H1 (cell line): ENCODE data around the gene ZNF646. TPM values are rescaled to one million over a fixed set of nuclear protein-coding genes. Genes with fewer than 3 reads are reported as not detected.
A peak's percentile ranks its signal among the peaks of the same experiment; 100 is the strongest.

Experiments
- JUND ChIP-seq: IDR thresholded peaks from 2 replicates; pipeline ENCODE4 v1.6.1; 2011; ENCODE audit warnings: mild to moderate bottlenecking, improper control_type of control experiment, low read length
- POLR2AphosphoS5 ChIP-seq: IDR thresholded peaks from 2 replicates; pipeline ENCODE4 v1.6.1; 2011; ENCODE audit warnings: low read depth, low read length
- SP1 ChIP-seq: IDR thresholded peaks from 2 replicates; pipeline ENCODE4 v1.6.1; 2011; ENCODE audit warnings: low read depth, low read length
- TAF1 ChIP-seq: IDR thresholded peaks from 2 replicates; pipeline ENCODE4 v1.6.1; 2011; ENCODE audit warnings: mild to moderate bottlenecking, low read depth, low read length
- TCF12 ChIP-seq: IDR thresholded peaks from 2 replicates; pipeline ENCODE4 v1.6.1; 2011; ENCODE audit warnings: low read depth, mild to moderate bottlenecking, low read length
- polyA plus RNA-seq, 7 experiments: library from polyadenylated mRNA; depleted of rRNA in 3 of 7; stranded (reverse) in 5 of 7; unstranded in 2 of 7; fragments of >200 nt in 5 of 7; fragments of 200-250 nt in 2 of 7; gene quantifications; 1 replicate in 5 of 7; 2 replicates in 1 of 7; 4 replicates in 1 of 7; pipeline versions ENCODE4 v1.2.1 to v1.2.3, GENCODE V29; 2011 to 2013; ENCODE audit warnings: missing spikeins in 2 of 7, mixed read lengths in 2 of 7
- total RNA-seq: library from RNA; stranded (reverse); fragmentation: NEBNext Ultra II Directional; extraction: Animal tissue kit (Norgen Biotek cat#: 25700); gene quantifications from 2 replicates; pipeline ENCODE4 v1.2.1, GENCODE V29; 2021

Gene ZNF646
- total and polyA plus RNA-seq, 2 of the 8 experiments (the other 6 are each of a cell fraction or from before 2014, with no cell fraction given) = 6.5 to 25.0 TPM

DNA sequence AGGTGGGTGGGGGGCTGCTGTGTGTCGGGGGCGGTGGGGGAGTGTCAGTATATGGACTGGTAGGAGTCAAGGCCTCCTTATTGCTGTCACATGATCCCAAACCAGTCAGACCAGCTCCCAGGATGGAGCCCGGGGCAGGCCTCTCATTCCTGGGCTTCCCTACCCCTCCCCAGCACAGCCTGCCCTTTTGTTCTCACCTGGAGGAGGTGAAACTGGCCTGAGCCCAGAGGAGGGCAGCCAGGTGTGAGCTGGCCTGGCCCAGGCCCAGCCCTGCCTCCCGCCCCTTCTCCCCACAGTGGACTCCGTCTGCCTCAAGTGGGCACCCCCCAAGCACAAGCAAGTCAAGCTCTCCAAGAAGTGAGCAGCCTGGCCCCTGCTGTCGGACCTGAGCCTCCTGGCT lies 56.7 kb downstream of the ZNF646 start (continued):
- 0 out of 2 replicates have a peak, but pooled peaks have one; percentile 34 for TF ChIP-seq TCF12
- TF ChIP-seq TAF1 = peak; percentile 58
- TF ChIP-seq SP1 = peak; percentile 74; the same call in 1 of the 2 replicates
- TF ChIP-seq POLR2AphosphoS5 = peak; percentile 58; the same call in 1 of the 2 replicates
- no peak for TF ChIP-seq JUND
